GM23338 (cell line): ENCODE data around the gene FARS2. TPM values are rescaled to one million over a fixed set of nuclear protein-coding genes. Genes with fewer than 3 reads are reported as not detected.

ENCODE experiments used
- ATAC-seq: fragments of 200-7000 bp; cut with Tn5 transposase; 3 replicates; pipeline ENCODE4 v1.9.1; 2020
- DNase-seq: peaks from one replicate; pipeline ENCODE4 v3.0.0-alpha.2; 2015; ENCODE audit warnings: low spot score
- H2AFZ ChIP-seq: fragments of 200-600 bp; sonication (generic); 2 replicates; pipeline ENCODE4 v1.8.0; 2016; ENCODE audit warnings: antibody characterized with exemption, mild to moderate bottlenecking, moderate library complexity
- H3F3A ChIP-seq: fragments of 200-600 bp; sonication (generic); replicated peaks from 2 replicates; pipeline ENCODE4 v1.8.0; 2017; ENCODE audit warnings: antibody characterized with exemption, mixed run types, low read depth
- H3K27ac ChIP-seq: fragments of 200-600 bp; sonication (generic); 2 replicates; pipeline ENCODE4 v1.6.1; 2016; ENCODE audit warnings: low read depth
- H3K27me3 ChIP-seq: fragments of 200-600 bp; sonication (generic); 2 replicates; pipeline ENCODE4 v1.8.0; 2016; ENCODE audit warnings: mild to moderate bottlenecking, mixed run types, moderate library complexity; ENCODE audit not compliant: insufficient read depth
- H3K36me3 ChIP-seq: fragments of 200-600 bp; sonication (generic); 2 replicates; pipeline ENCODE4 v1.8.0; 2016; ENCODE audit warnings: mild to moderate bottlenecking; ENCODE audit not compliant: insufficient read depth
- H3K4me1 ChIP-seq: fragments of 200-600 bp; sonication (generic); 2 replicates; pipeline ENCODE4 v1.8.0; 2016; ENCODE audit warnings: mild to moderate bottlenecking, moderate library complexity; ENCODE audit not compliant: insufficient read depth
- H3K4me2 ChIP-seq: fragments of 200-600 bp; sonication (generic); 2 replicates; pipeline ENCODE4 v1.7.1; 2017; ENCODE audit warnings: mixed run types
- H3K4me3 ChIP-seq: fragments of 200-600 bp; sonication (generic); 2 replicates; pipeline ENCODE4 v1.6.1; 2016; ENCODE audit warnings: mixed run types
- H3K79me2 ChIP-seq: fragments of 200-600 bp; sonication (generic); replicated peaks from 2 replicates; pipeline ENCODE4 v1.8.0; 2017; ENCODE audit warnings: mild to moderate bottlenecking; ENCODE audit not compliant: insufficient read depth
- H3K9me2 ChIP-seq: fragments of 200-600 bp; sonication (generic); 2 replicates; pipeline ENCODE4 v1.8.0; 2017; ENCODE audit not compliant: insufficient read depth
- H4K20me1 ChIP-seq: fragments of 200-600 bp; sonication (generic); replicated peaks from 2 replicates; pipeline ENCODE4 v1.8.0; 2017; ENCODE audit warnings: mild to moderate bottlenecking; ENCODE audit not compliant: insufficient read depth
- H3K27ac Mint-ChIP-seq: 2 replicates; pipeline ENCODE4 v1.8.0; 2020; ENCODE audit warnings: inconsistent platforms, mild to moderate bottlenecking, moderate library complexity, mixed read lengths
- H3K27me3 Mint-ChIP-seq: 3 replicates; pipeline ENCODE4 v1.8.0; 2022; ENCODE audit warnings: low read depth, mild to moderate bottlenecking, moderate library complexity, mixed read lengths, inconsistent platforms; ENCODE audit not compliant: insufficient read depth, poor library complexity
- H3K36me3 Mint-ChIP-seq: 3 replicates; pipeline ENCODE4 v1.8.0; 2021; ENCODE audit warnings: low read depth, mild to moderate bottlenecking, inconsistent platforms, moderate library complexity, mixed read lengths
- H3K4me1 Mint-ChIP-seq: 3 replicates; pipeline ENCODE4 v1.8.0; 2020; ENCODE audit warnings: mild to moderate bottlenecking, inconsistent platforms, mixed read lengths
- H3K4me3 Mint-ChIP-seq: 3 replicates; pipeline ENCODE4 v1.8.0; 2021; ENCODE audit warnings: moderate library complexity, mild to moderate bottlenecking, inconsistent platforms, mixed read lengths
- H3K9me3 Mint-ChIP-seq: 3 replicates; pipeline ENCODE4 v1.8.0; 2020; ENCODE audit warnings: moderate library complexity, mild to moderate bottlenecking, inconsistent platforms, mixed read lengths
- CREB1 ChIP-seq: fragments of 250-450 bp; sonication (Bioruptor Pico); IDR thresholded peaks from 2 replicates; pipeline ENCODE4 v1.5.0; 2020; ENCODE audit warnings: low read depth, mild to moderate bottlenecking, moderate library complexity
- CTCF ChIP-seq, 2 experiments: fragments of 200-600 bp in 1 of 2; sonication (generic) in 1 of 2; conservative IDR thresholded peaks; 2 replicates each; pipeline versions ENCODE4 v1.5.1 to v1.6.1; 2016 to 2017; ENCODE audit warnings: antibody characterized with exemption in 2 of 2, low read depth in 2 of 2, mild to moderate bottlenecking in 2 of 2, moderate library complexity in 1 of 2
- ETS1 ChIP-seq: IDR thresholded peaks from 2 replicates; pipeline ENCODE4 v1.6.1; 2016; ENCODE audit warnings: antibody characterized with exemption
- EZH2 ChIP-seq: fragments of 200-600 bp; sonication (generic); IDR thresholded peaks from one replicate; pipeline ENCODE4 v1.8.0; 2017; ENCODE audit warnings: antibody characterized with exemption, mild to moderate bottlenecking, low read depth; ENCODE audit not compliant: unreplicated experiment
- EZH2phosphoT487 ChIP-seq: fragments of 200-600 bp; sonication (generic); IDR thresholded peaks from one replicate; pipeline ENCODE4 v1.8.1; 2018; ENCODE audit warnings: antibody characterized with exemption; ENCODE audit not compliant: unreplicated experiment
- JUNB ChIP-seq: IDR thresholded peaks from one replicate; pipeline ENCODE4 v1.6.1; 2016; ENCODE audit warnings: antibody characterized with exemption; ENCODE audit not compliant: unreplicated experiment
- NANOG ChIP-seq: IDR thresholded peaks from 2 replicates; pipeline ENCODE4 v1.6.1; 2016; ENCODE audit warnings: antibody characterized with exemption, borderline replicate concordance
- POLR2AphosphoS5 ChIP-seq: IDR thresholded peaks from 2 replicates; pipeline ENCODE4 v1.6.1; 2016; ENCODE audit warnings: antibody characterized with exemption, low read depth
- REST ChIP-seq: IDR thresholded peaks from one replicate; pipeline ENCODE4 v1.6.1; 2018; ENCODE audit warnings: antibody characterized with exemption; ENCODE audit not compliant: unreplicated experiment
- STAT1 ChIP-seq: IDR thresholded peaks from one replicate; pipeline ENCODE4 v1.6.1; 2016; ENCODE audit warnings: antibody characterized with exemption; ENCODE audit not compliant: unreplicated experiment
- ZNF114 ChIP-seq: fragments of 250-450 bp; sonication (Bioruptor Pico); IDR thresholded peaks from 2 replicates; pipeline ENCODE4 v1.5.0; 2020; ENCODE audit warnings: mild to moderate bottlenecking, moderate library complexity
- ZNF331 ChIP-seq: fragments of 250-450 bp; sonication (Bioruptor Pico); IDR thresholded peaks from 2 replicates; pipeline ENCODE4 v1.5.0; 2020; ENCODE audit warnings: low read depth, mild to moderate bottlenecking, moderate library complexity
- ZNF462 ChIP-seq: fragments of 250-450 bp; sonication (Bioruptor Pico); IDR thresholded peaks from 2 replicates; pipeline ENCODE4 v1.5.0; 2020; ENCODE audit warnings: mild to moderate bottlenecking, moderate library complexity
- polyA plus RNA-seq: library from polyadenylated mRNA; unstranded; fragments of >200 nt; fragmentation: Nextera tagmentation; extraction: Ambion mirVana; gene quantifications from 2 replicates; pipeline ENCODE4 v1.2.1, GENCODE V29; 2016
- total RNA-seq: library from RNA; depleted of rRNA; stranded (reverse); fragments of >200 nt; shearing (Covaris generic); gene quantifications from 2 replicates; pipeline ENCODE4 v1.2.3, GENCODE V29; 2014

FARS2 gene
- total and polyA plus RNA-seq, 2 experiments from 2014 or later = 7.6 to 19.0 TPM

DNA sequence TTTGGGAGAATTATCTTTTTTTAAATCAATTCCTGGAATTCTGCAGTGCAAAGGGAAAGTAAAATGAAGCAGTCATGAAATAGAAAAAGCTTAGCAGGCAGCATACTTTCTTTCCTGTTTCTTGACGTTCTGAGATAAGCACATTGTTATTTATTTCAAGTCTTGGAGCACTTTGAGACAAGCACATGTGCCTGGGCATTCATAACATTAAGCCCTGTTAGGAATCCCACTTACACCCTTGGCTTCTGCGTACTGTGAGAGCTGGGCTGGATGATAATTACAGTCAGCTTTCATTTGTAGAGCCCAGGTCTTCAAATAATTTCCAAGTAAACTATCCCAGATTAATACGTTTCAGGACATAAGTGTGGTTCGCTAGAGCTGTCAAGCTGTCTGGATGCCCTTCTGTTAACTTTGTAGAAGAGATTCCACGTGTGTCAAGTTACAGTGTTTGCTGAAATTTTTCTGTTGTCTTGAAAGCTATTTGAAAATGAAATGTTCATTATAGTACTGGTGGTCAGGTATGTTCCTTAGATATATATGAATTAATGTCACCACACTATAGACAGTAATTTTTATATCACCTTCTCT lies 8.9 kb downstream of the FARS2 start:
- H3K4me1 Mint-ChIP-seq = peaks cover 12% of the 10 kb centered on the region
- Histone ChIP-seq H3K4me3 (no peak overlapping the region), H3K4me1 (peaks cover 5% of the 10 kb centered on the region; the same call in 1 of the 2 replicates), H2AFZ (no peak overlapping the region), H3F3A (no peaks in the 10 kb centered on the region), H3K27me3 (no peaks in the 10 kb centered on the region), H3K79me2 (peaks cover 39% of the 10 kb centered on the region), H3K4me2 (no peak overlapping the region), H3K36me3 (no peaks in the 10 kb centered on the region), H4K20me1 (peaks cover 6% of the 10 kb centered on the region; the same call in 1 of the 2 replicates), H3K27ac (no peak overlapping the region), H3K9me2 (0 out of 2 replicates have a peak, but pooled peaks cover 3% of the 10 kb centered on the region)
- TF ChIP-seq EZH2phosphoT487 (no peak), STAT1 (no peak), ZNF462 (CRISPR knock-in tag) (no peak), ZNF114 (no peak), EZH2 (no peak), ZNF331 (CRISPR knock-in tag) (no peak), JUNB (no peak), POLR2AphosphoS5 (no peak), NANOG (no peak), ETS1 (no peak), REST (no peak), CTCF (conservative IDR thresholded peaks at IDR 0.05; ENCODE audit: low read depth in 2 of 2) (no peak), CREB1 (CRISPR knock-in tag) (no peak)
- DNase-seq = no peak
- H3K27me3 Mint-ChIP-seq = no peaks in the 10 kb centered on the region
- H3K4me3 Mint-ChIP-seq = no peak overlapping the region
- H3K36me3 Mint-ChIP-seq = peaks cover 12% of the 10 kb centered on the region
- H3K9me3 Mint-ChIP-seq = peaks cover 6% of the 10 kb centered on the region; the same call in 2 of the 3 replicates
- H3K27ac Mint-ChIP-seq = no peak overlapping the region
- no peak for ATAC-seq
